Measurements from ENCODE around the gene HSH2D. TPM values are rescaled to one million over a fixed set of nuclear protein-coding genes. Genes with fewer than 3 reads are reported as not detected.

The HSH2D gene
- total RNA-seq, 2 experiments from 2014 or later: 101 to 110 TPM

- POLR2A ChIA-PET: interaction anchor here (1.0 to 1.6 kb wide), 3 partner anchors 11 to 51 kb away, joined by 3 to 4 read pairs (median 4); no protein-coding TSS in a partner anchor
- H3K4me1 Mint-ChIP-seq: peaks cover 47% of the 10 kb centered on the region
- H3K4me3 Mint-ChIP-seq: no peak overlapping the region
- no peaks in the 10 kb centered on the region for H3K9me3 Mint-ChIP-seq
- peak overlapping the region; percentile 63 for H3K27ac Mint-ChIP-seq
- no peak for DNase-seq
- CTCF ChIA-PET: interaction anchor here (0.9 kb wide), 1 partner anchor 59 kb away, joined by 3 read pairs; no protein-coding TSS in a partner anchor
- H3K36me3 Mint-ChIP-seq (ENCODE audit: low read depth): peaks cover 71% of the 10 kb centered on the region
- no peaks in the 10 kb centered on the region for H3K27me3 Mint-ChIP-seq
Measured at GRCh38 chr19:16121967-16122366, 21.5 kb upstream of the HSH2D start.

- Mint-ChIP-seq H3K27me3 (no peaks in the 10 kb centered on the region), H3K36me3 (ENCODE audit: low read depth) (peaks cover 74% of the 10 kb centered on the region), H3K4me1 (peaks cover 17% of the 10 kb centered on the region), H3K4me3 (no peak overlapping the region), H3K27ac (no peak overlapping the region), H3K9me3 (no peaks in the 10 kb centered on the region)
- CTCF ChIA-PET: no interaction called here
- POLR2A ChIA-PET: interaction anchor here (2.2 kb wide), 1 partner anchor 19 kb away, joined by 7 read pairs; the partner anchor contains the start of gene HSH2D
- no peak for DNase-seq
Measured at GRCh38 chr19:16124953-16125352, 18.5 kb upstream of the HSH2D start.

- no peak overlapping the region for H3K4me3 Mint-ChIP-seq
- no peak overlapping the region for H3K27ac Mint-ChIP-seq
- no peaks in the 10 kb centered on the region for H3K9me3 Mint-ChIP-seq
- ChIA-PET POLR2A (interaction anchor here (0.7 to 2.2 kb wide), 3 partner anchors 10 to 337 kb away, joined by 3 to 7 read pairs (median 4); partner anchors contain the start of gene HSH2D), CTCF (interaction anchor here (0.8 to 1.1 kb wide), 2 partner anchors 16 to 85 kb away, joined by 3 read pairs; no protein-coding TSS in a partner anchor)
- DNase-seq: no peak
- H3K4me1 Mint-ChIP-seq: peaks cover 11% of the 10 kb centered on the region
- peaks cover 82% of the 10 kb centered on the region for H3K36me3 Mint-ChIP-seq (ENCODE audit: low read depth)
- no peaks in the 10 kb centered on the region for H3K27me3 Mint-ChIP-seq
Measured at GRCh38 chr19:16125737-16126495, 17.6 kb upstream of the HSH2D start.

- Mint-ChIP-seq H3K9me3 (no peaks in the 10 kb centered on the region), H3K36me3 (ENCODE audit: low read depth) (peaks cover 83% of the 10 kb centered on the region), H3K27ac (no peak overlapping the region), H3K4me3 (no peak overlapping the region), H3K27me3 (no peaks in the 10 kb centered on the region), H3K4me1 (peaks cover 11% of the 10 kb centered on the region)
- ChIA-PET CTCF (interaction anchor here (1.1 kb wide), 1 partner anchor 86 kb away, joined by 3 read pairs; no protein-coding TSS in a partner anchor), POLR2A (interaction anchor here (0.9 to 2.2 kb wide), 3 partner anchors 9 to 85 kb away, joined by 3 to 7 read pairs (median 4); partner anchors contain the start of gene HSH2D)
- no peak for DNase-seq
Measured at GRCh38 chr19:16127080-16127479, 16.4 kb upstream of the HSH2D start.

- POLR2A ChIA-PET: interaction anchor here (0.9 to 1.4 kb wide), 2 partner anchors 18 to 86 kb away, joined by 3 to 4 read pairs; no protein-coding TSS in a partner anchor
- peaks cover 83% of the 10 kb centered on the region for H3K36me3 Mint-ChIP-seq (ENCODE audit: low read depth)
- DNase-seq: no peak
- no peaks in the 10 kb centered on the region for H3K27me3 Mint-ChIP-seq
- CTCF ChIA-PET: no interaction called here
- H3K9me3 Mint-ChIP-seq: no peaks in the 10 kb centered on the region
- H3K4me1 Mint-ChIP-seq: peaks cover 8% of the 10 kb centered on the region
- H3K27ac Mint-ChIP-seq: no peak overlapping the region
- no peak overlapping the region for H3K4me3 Mint-ChIP-seq
Measured at GRCh38 chr19:16127776-16128371, 15.6 kb upstream of the HSH2D start.

GRCh38 chr19:16131648-16132047 is 11.8 kb upstream of the HSH2D start:
- Mint-ChIP-seq H3K36me3 (ENCODE audit: low read depth) (peaks cover 85% of the 10 kb centered on the region), H3K4me3 (no peak overlapping the region), H3K4me1 (peaks cover 17% of the 10 kb centered on the region), H3K27me3 (no peaks in the 10 kb centered on the region), H3K9me3 (no peaks in the 10 kb centered on the region), H3K27ac (no peak overlapping the region)
- ChIA-PET POLR2A (interaction anchor here (4.0 kb wide), 1 partner anchor 12 kb away, joined by 17 read pairs; the partner anchor contains the start of gene HSH2D), CTCF (no interaction called here)
- DNase-seq: no peak

- no peak overlapping the region for H3K4me3 Mint-ChIP-seq
- H3K27ac Mint-ChIP-seq: no peak overlapping the region
- POLR2A ChIA-PET: interaction anchor here (0.7 to 4.0 kb wide), 4 partner anchors 10 to 45 kb away, joined by 3 to 17 read pairs (median 3); partner anchors contain the start of gene HSH2D
Measured at GRCh38 chr19:16133818-16134217, 9.7 kb upstream of the HSH2D start.

GRCh38 chr19:16134510-16134909 is 9.0 kb upstream of the HSH2D start:
- CTCF ChIA-PET: interaction anchor here (0.8 kb wide), 1 partner anchor 92 kb away, joined by 3 read pairs; no protein-coding TSS in a partner anchor
- H3K27me3 Mint-ChIP-seq: no peaks in the 10 kb centered on the region
- no peak overlapping the region for H3K4me3 Mint-ChIP-seq
- POLR2A ChIA-PET: interaction anchor here (1.0 to 4.0 kb wide), 2 partner anchors 9 to 12 kb away, joined by 3 to 17 read pairs; partner anchors contain the start of gene HSH2D
- no peak overlapping the region for H3K27ac Mint-ChIP-seq
- H3K9me3 Mint-ChIP-seq: no peaks in the 10 kb centered on the region
- H3K36me3 Mint-ChIP-seq (ENCODE audit: low read depth): peaks cover 60% of the 10 kb centered on the region
- no peak for DNase-seq
- peaks cover 35% of the 10 kb centered on the region for H3K4me1 Mint-ChIP-seq

More at GRCh38 chr19:16133818-16134217, 9.7 kb upstream of the HSH2D start:
- Mint-ChIP-seq H3K4me1 (peaks cover 28% of the 10 kb centered on the region), H3K27me3 (no peaks in the 10 kb centered on the region), H3K9me3 (no peaks in the 10 kb centered on the region), H3K36me3 (ENCODE audit: low read depth) (peaks cover 67% of the 10 kb centered on the region)
- no peak for DNase-seq
- CTCF ChIA-PET: interaction anchor here (0.6 to 0.8 kb wide), 3 partner anchors 48 to 92 kb away, joined by 3 read pairs; no protein-coding TSS in a partner anchor

- DNase-seq: no peak
- Mint-ChIP-seq H3K36me3 (ENCODE audit: low read depth) (peaks cover 49% of the 10 kb centered on the region), H3K4me3 (no peak overlapping the region), H3K27me3 (no peaks in the 10 kb centered on the region), H3K9me3 (no peaks in the 10 kb centered on the region), H3K27ac (peak overlapping the region; percentile 32), H3K4me1 (peaks cover 44% of the 10 kb centered on the region)
- CTCF ChIA-PET: interaction anchor here (1.3 kb wide), 1 partner anchor 17 kb away, joined by 3 read pairs; no protein-coding TSS in a partner anchor
- POLR2A ChIA-PET: interaction anchor here (1.1 to 4.0 kb wide), 3 partner anchors 8 to 17 kb away, joined by 4 to 17 read pairs (median 7); partner anchors contain the start of gene HSH2D
Measured at GRCh38 chr19:16135430-16136127, 7.9 kb upstream of the HSH2D start.

GRCh38 chr19:16136185-16136999 is 7.1 kb upstream of the HSH2D start:
- POLR2A ChIA-PET: interaction anchor here (1.1 to 2.2 kb wide), 2 partner anchors 10 to 18 kb away, joined by 4 to 7 read pairs; no protein-coding TSS in a partner anchor
- H3K4me3 Mint-ChIP-seq: no peak overlapping the region

GRCh38 chr19:16139752-16140151 is 3.7 kb upstream of the HSH2D start:
- peak; percentile 43 for DNase-seq
- POLR2A ChIA-PET: interaction anchor here (1.6 to 3.4 kb wide), 2 partner anchors 19 to 29 kb away, joined by 4 to 12 read pairs; no protein-coding TSS in a partner anchor
- Mint-ChIP-seq H3K4me3 (no peak overlapping the region), H3K4me1 (peaks cover 61% of the 10 kb centered on the region), H3K36me3 (ENCODE audit: low read depth) (peaks cover 23% of the 10 kb centered on the region), H3K27me3 (no peaks in the 10 kb centered on the region), H3K9me3 (peaks cover 2% of the 10 kb centered on the region), H3K27ac (peak overlapping the region; percentile 82)
- CTCF ChIA-PET: interaction anchor here (0.5 to 0.9 kb wide), 2 partner anchors 10 to 211 kb away, joined by 3 to 5 read pairs; no protein-coding TSS in a partner anchor

More at GRCh38 chr19:16136185-16136999, 7.1 kb upstream of the HSH2D start:
- no peak for DNase-seq
- Mint-ChIP-seq H3K36me3 (ENCODE audit: low read depth) (peaks cover 41% of the 10 kb centered on the region), H3K4me1 (peaks cover 49% of the 10 kb centered on the region), H3K27me3 (no peaks in the 10 kb centered on the region), H3K9me3 (no peaks in the 10 kb centered on the region), H3K27ac (no peak overlapping the region)
- CTCF ChIA-PET: interaction anchor here (0.6 to 1.3 kb wide), 4 partner anchors 14 to 493 kb away, joined by 3 to 5 read pairs (median 3); no protein-coding TSS in a partner anchor
